Measurements from ENCODE around the gene DCDC2. TPM values are rescaled to one million over a fixed set of nuclear protein-coding genes. Genes with fewer than 3 reads are reported as not detected.
"Not testable (repeated sequence)": the region's sequence is repeated elsewhere in the genome, so short reads cannot be mapped to it uniquely, and the experiment has no call there.

DCDC2 gene
- total RNA-seq, 1 experiment from 2014 or later: 1.9 TPM

DNA sequence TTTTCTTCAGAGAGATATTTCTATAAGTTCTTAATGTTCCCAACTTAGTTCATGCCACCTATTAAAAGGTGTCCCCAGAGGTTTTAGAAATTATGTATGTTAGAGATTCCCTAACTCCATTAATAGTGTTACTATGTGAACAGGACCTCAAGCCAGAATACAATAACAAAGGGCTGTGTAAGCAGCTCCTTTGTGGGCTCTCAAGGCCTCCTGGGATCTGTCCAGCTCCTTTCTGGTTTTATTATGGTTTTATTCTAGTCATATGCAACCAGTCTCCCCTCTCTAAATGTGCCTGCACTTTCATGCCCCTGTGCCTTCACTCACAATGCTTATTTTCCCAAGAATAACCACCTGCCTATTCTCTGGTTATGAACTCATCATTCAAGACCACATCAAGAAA is 209.2 kb downstream of the DCDC2 start:
- in situ Hi-C loops (cut with HindIII; ENCODE audit: low pct_unique_long_range_greater_than_20kb, low sequenced_read_pairs): no loop called here
- DNase-seq (ENCODE audit: low read depth, low spot score): no peak

DNA sequence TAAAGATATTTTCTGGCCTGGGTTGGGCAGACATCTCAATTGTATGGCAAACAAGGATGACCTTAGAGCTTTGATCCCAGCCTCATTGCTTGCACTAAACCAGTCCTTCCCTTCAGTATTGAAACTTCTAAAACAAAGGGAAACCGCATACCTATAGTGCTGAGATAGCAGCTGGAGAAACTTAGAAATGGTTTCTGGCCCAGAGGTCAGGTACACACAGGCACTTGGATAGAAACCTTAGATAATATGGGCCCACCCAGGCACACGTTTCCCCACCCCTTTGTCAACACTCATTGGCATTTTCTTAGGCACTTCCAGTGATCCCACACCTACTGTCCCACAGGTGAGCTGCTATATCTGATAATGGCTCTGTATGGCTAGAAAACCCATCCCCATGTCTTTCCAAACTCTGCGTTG is 209.7 kb downstream of the DCDC2 start:
- DNase-seq (ENCODE audit: low read depth, low spot score): no peak
- in situ Hi-C loops (cut with HindIII; ENCODE audit: low pct_unique_long_range_greater_than_20kb, low sequenced_read_pairs): no loop called here

- in situ Hi-C loops (cut with HindIII; ENCODE audit: low pct_unique_long_range_greater_than_20kb, low sequenced_read_pairs): no loop called here
- no peak for DNase-seq (ENCODE audit: low read depth, low spot score)
These were observed 210.2 kb downstream of the DCDC2 start for GRCh38 chr6:24147511-24148153.

GRCh38 chr6:24146871-24147270 is 211.0 kb downstream of the DCDC2 start:
- in situ Hi-C loops (cut with HindIII; ENCODE audit: low pct_unique_long_range_greater_than_20kb, low sequenced_read_pairs): no loop called here

DNA sequence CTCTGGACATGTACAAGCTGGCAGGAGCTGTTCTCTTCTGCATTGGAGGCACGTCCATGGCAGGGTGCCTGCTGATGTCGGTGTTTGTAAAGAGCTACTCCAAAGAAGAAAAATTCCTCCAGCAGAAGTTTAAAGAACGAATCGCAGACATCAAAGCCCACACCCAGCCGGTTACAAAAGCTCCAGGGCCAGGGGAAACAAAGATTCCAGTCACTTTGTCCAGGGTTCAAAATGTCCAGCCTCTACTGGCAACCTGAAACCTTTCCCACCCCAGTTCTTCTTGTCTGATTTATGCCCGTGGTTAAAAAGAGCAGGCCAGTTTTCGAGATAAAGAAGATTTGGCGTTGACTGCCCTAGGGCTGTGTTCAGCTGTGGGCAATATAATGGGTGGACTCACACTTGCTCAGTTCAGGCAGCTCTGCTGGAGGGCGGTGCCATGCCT is 212.1 kb downstream of the DCDC2 start:
- no peak for DNase-seq (ENCODE audit: low read depth, low spot score)
- in situ Hi-C loops (cut with HindIII; ENCODE audit: low pct_unique_long_range_greater_than_20kb, low sequenced_read_pairs): no loop called here

More at GRCh38 chr6:24146871-24147270, 211.0 kb downstream of the DCDC2 start:
- DNase-seq (ENCODE audit: low read depth, low spot score): no peak

- in situ Hi-C loops (cut with HindIII; ENCODE audit: low pct_unique_long_range_greater_than_20kb, low sequenced_read_pairs); DNase-seq (ENCODE audit: low read depth, low spot score): not testable (repeated sequence)
These were observed 215.1 kb downstream of the DCDC2 start for GRCh38 chr6:24142733-24143132.

DNA sequence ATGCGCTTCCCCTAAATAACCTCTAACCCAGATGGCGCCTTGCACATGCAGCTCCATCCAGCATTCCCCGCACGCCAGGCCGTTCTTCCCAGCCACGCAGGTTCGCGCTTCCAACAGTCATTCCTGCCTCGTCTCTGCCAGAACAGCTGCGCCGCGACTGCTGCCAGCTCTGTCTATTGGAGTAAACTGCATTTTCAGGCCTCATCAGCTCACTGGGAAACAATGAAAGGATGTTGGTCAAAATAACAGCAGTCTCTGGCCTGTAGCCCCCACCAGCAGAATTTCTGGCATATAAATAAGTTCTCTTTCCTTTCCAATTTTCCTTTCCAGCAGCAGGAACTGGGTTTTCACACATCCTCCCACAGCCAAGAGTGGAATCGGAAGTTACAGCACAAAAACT is 217.3 kb downstream of the DCDC2 start:
- in situ Hi-C loops (cut with HindIII; ENCODE audit: low pct_unique_long_range_greater_than_20kb, low sequenced_read_pairs): no loop called here
- no peak for DNase-seq (ENCODE audit: low read depth, low spot score)

GRCh38 chr6:24139639-24140038 is 218.2 kb downstream of the DCDC2 start:
- no peak for DNase-seq (ENCODE audit: low read depth, low spot score)
- in situ Hi-C loops (cut with HindIII; ENCODE audit: low pct_unique_long_range_greater_than_20kb, low sequenced_read_pairs): no loop called here

GRCh38 chr6:24139080-24139479 is 218.8 kb downstream of the DCDC2 start:
- in situ Hi-C loops (cut with HindIII; ENCODE audit: low pct_unique_long_range_greater_than_20kb, low sequenced_read_pairs): no loop called here
- no peak for DNase-seq (ENCODE audit: low read depth, low spot score)

DNA sequence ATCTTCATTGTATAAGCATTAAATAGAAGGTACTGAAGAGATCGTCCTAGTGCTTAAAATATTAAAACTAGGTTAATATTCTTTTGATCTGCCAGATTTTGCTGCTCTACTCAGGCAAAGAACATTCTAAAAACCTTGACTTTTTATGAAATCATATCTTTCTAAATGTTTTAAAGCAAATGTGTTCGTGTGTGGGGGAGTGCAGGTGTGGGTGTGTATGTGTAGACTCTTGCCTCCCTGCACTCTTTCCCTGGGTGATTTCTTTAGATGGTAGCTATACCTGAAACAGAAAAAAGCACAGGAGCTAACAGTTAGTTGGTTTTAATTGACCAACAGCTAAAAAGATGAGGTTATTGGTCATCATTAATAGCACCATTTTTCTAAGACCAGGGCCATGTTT is 226.1 kb downstream of the DCDC2 start:
- in situ Hi-C loops (cut with HindIII; ENCODE audit: low pct_unique_long_range_greater_than_20kb, low sequenced_read_pairs): no loop called here
- DNase-seq (ENCODE audit: low read depth, low spot score): no peak

DNA sequence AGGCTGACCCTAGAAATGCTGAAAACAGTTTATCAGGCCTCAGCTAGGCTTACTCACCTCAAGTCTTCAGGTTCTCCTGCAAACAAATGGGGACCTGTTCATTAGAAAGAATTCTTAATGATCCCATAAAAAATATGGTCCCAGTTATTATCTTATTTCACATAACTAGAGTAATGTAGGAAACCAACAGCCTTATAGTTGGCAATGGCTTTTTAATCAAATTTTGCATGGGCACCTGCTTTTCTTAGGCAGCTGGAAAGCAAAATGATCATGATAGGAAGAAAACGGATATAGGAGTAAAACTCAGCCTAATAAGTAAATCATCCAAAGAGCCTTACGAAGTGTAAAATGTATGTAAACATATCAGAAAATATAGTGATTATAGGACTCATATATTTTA is 230.5 kb downstream of the DCDC2 start:
- in situ Hi-C loops (cut with HindIII; ENCODE audit: low pct_unique_long_range_greater_than_20kb, low sequenced_read_pairs): no loop called here

GRCh38 chr6:24126586-24127192 is 231.2 kb downstream of the DCDC2 start:
- peak; percentile 72 for DNase-seq (ENCODE audit: low read depth, low spot score)
- in situ Hi-C loops (cut with HindIII; ENCODE audit: low pct_unique_long_range_greater_than_20kb, low sequenced_read_pairs): no loop called here

More for the DNA sequence above, 230.5 kb downstream of the DCDC2 start:
- DNase-seq (ENCODE audit: low read depth, low spot score): no peak

DNA sequence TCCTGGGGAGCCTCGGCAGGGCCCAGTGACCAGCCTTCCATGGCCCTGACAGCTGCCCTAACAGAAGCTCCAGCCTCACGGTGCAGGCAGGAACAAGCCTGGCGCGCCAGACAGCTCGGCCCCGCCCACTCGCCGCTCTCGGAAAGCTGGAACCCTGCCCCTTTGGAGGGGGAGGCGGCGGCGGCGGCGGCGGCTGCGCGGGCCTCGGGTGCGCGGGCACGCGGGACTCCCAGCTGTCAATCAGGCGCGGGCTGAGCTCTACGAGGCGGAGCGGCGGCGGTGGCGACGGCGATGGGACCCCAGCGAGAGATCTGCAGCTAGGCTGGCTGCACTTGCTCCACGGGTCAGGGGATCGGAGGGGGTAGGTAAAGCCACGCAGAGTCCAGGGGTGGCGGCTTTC is 231.9 kb downstream of the DCDC2 start, which contains the start of gene NRSN1:
Gene NRSN1, plus strand, starts transcription at position 236 of the 400 bp plus-strand sequence. CDS start 8,113 bp downstream, outside the sequence.
- in situ Hi-C loops (cut with HindIII; ENCODE audit: low pct_unique_long_range_greater_than_20kb, low sequenced_read_pairs): no loop called here
- peak; percentile 8 for DNase-seq (ENCODE audit: low read depth, low spot score)

GRCh38 chr6:24122139-24122538 is 235.7 kb downstream of the DCDC2 start:
- no peak for DNase-seq (ENCODE audit: low read depth, low spot score)
- in situ Hi-C loops (cut with HindIII; ENCODE audit: low pct_unique_long_range_greater_than_20kb, low sequenced_read_pairs): no loop called here

Small RNA genes lying within 50 kb of the gene (small RNA-seq; reads per million reads assigned to genes)
- 0 to 0.29 reads per million in 2 experiments for gene RF00218
- 0 reads per million in 2 experiments for gene RNU6-391P

Other genes starting within 250 kb of the DCDC2 start
- gene NRSN1, start 231.8 kb downstream of the DCDC2 start, total RNA-seq (2014; rRNA removed; shearing (Covaris generic)): not detected in 2 replicates
- 47.4 and 50.1 TPM in 2 replicates for gene MRS2, start 44.9 kb upstream of the DCDC2 start, total RNA-seq (2014; rRNA removed; shearing (Covaris generic))
- 0.55 and 1.1 TPM in 2 replicates for gene GPLD1, start 131.5 kb upstream of the DCDC2 start, total RNA-seq (2014; rRNA removed; shearing (Covaris generic))
- 6.1 and 7.2 TPM in 2 replicates for gene ALDH5A1, start 136.9 kb upstream of the DCDC2 start, total RNA-seq (2014; rRNA removed; shearing (Covaris generic))

All from SK-MEL-5 (cell line).